H1 (cell line): Measurements from ENCODE around the gene CAMTA2.

Experiments
- BCL11A ChIP-seq, 2 experiments: IDR thresholded peaks; one replicate each; pipeline ENCODE4 v1.6.1; 2011; ENCODE audit warnings: low read depth in 2 of 2, low read length in 2 of 2, mild to moderate bottlenecking in 2 of 2
- CHD2 ChIP-seq: IDR thresholded peaks from 2 replicates; pipeline ENCODE4 v1.6.1; 2012; ENCODE audit warnings: low read length, improper control_type of control experiment
- CTCF ChIP-seq, 3 experiments: IDR thresholded peaks; 1 replicate in 2 of 3; 2 replicates in 1 of 3; pipeline versions ENCODE4 v1.5.1 to v1.6.1; 2011; ENCODE audit warnings: low read length in 3 of 3, mild to moderate bottlenecking in 3 of 3, inconsistent platforms in 2 of 3, low read depth in 1 of 3, moderate library complexity in 1 of 3; ENCODE audit not compliant: insufficient read depth in 1 of 3; ENCODE audit errors: control extremely low read depth in 1 of 3
- EGR1 ChIP-seq: IDR thresholded peaks from 2 replicates; pipeline ENCODE4 v1.6.1; 2011; ENCODE audit warnings: low read depth, low read length, borderline replicate concordance
- EZH2 ChIP-seq: fragments of 200-600 bp; sonication (generic); IDR thresholded peaks from 2 replicates; pipeline ENCODE4 v1.7.1; 2012; ENCODE audit warnings: low read depth, mild to moderate bottlenecking, moderate library complexity, low read length, inconsistent platforms; ENCODE audit not compliant: severe bottlenecking
- JUND ChIP-seq: IDR thresholded peaks from 2 replicates; pipeline ENCODE4 v1.6.1; 2011; ENCODE audit warnings: mild to moderate bottlenecking, improper control_type of control experiment, low read length
- POLR2AphosphoS5 ChIP-seq: IDR thresholded peaks from 2 replicates; pipeline ENCODE4 v1.6.1; 2011; ENCODE audit warnings: low read depth, low read length
- ZNF274 ChIP-seq: IDR thresholded peaks from 2 replicates; pipeline ENCODE4 v1.7.0; 2012; ENCODE audit warnings: low read length, borderline replicate concordance; ENCODE audit errors: extremely low read depth

GRCh38 chr17:4946312-4946976, 41.0 kb downstream of the CAMTA2 start:
- TF ChIP-seq BCL11A (IDR thresholded peaks at IDR 0.05; ENCODE audit: low read depth in 2 of 2, low read length in 2 of 2) (no peak), EGR1 (no peak), CTCF (IDR thresholded peaks at IDR 0.05; ENCODE audit: control extremely low read depth in 1 of 3, insufficient read depth in 1 of 3, low read depth in 1 of 3, low read length in 3 of 3) (no peak), POLR2AphosphoS5 (no peak; the same call in 1 of the 2 replicates), JUND (no peak), ZNF274 (no peak), CHD2 (no peak), EZH2 (no peak)
